HepG2 (cell line): ENCODE data around the gene ELK1. TPM values are rescaled to one million over a fixed set of nuclear protein-coding genes. Genes with fewer than 3 reads are reported as not detected.

Experiments
- ARID2 ChIP-seq: sonication (generic); formaldehyde crosslinking; IDR thresholded peaks from 2 replicates; pipeline ENCODE4 v1.8.1; 2022; ENCODE audit warnings: mild to moderate bottlenecking, missing genetic modification reagents, borderline replicate concordance
- CC2D1A ChIP-seq: sonication (generic); formaldehyde crosslinking; IDR thresholded peaks from 2 replicates; pipeline ENCODE4 v1.8.1; 2023; ENCODE audit warnings: mild to moderate bottlenecking, missing genetic modification reagents
- FLYWCH1 ChIP-seq: sonication (generic); formaldehyde crosslinking; IDR thresholded peaks from 2 replicates; pipeline ENCODE4 v1.8.1; 2023; ENCODE audit warnings: mild to moderate bottlenecking, missing genetic modification reagents
- FOXK1 ChIP-seq: sonication (generic); formaldehyde crosslinking; IDR thresholded peaks from 2 replicates; pipeline ENCODE4 v1.4.0; 2020; ENCODE audit warnings: low read depth, missing genetic modification reagents, borderline replicate concordance
- HES4 ChIP-seq: sonication (generic); formaldehyde crosslinking; IDR thresholded peaks from 2 replicates; pipeline ENCODE4 v1.9.0; 2021; ENCODE audit warnings: mild to moderate bottlenecking, missing genetic modification reagents, borderline replicate concordance
- HIVEP1 ChIP-seq: sonication (generic); formaldehyde crosslinking; IDR thresholded peaks from 2 replicates; pipeline ENCODE4 v1.4.0; 2020; ENCODE audit warnings: mild to moderate bottlenecking, missing genetic modification reagents
- KLF15 ChIP-seq: sonication (generic); formaldehyde crosslinking; IDR thresholded peaks from 2 replicates; pipeline ENCODE4 v1.8.1; 2023; ENCODE audit warnings: borderline replicate concordance, mild to moderate bottlenecking, inconsistent platforms, missing genetic modification reagents, mixed read lengths
- NR2F2 ChIP-seq: IDR thresholded peaks from 2 replicates; pipeline ENCODE4 v1.6.1; 2012; ENCODE audit warnings: low read depth, inconsistent platforms, borderline replicate concordance
- NRL ChIP-seq: sonication (generic); formaldehyde crosslinking; IDR thresholded peaks from 2 replicates; pipeline ENCODE4 v1.5.0; 2020; ENCODE audit warnings: missing genetic modification reagents, mild to moderate bottlenecking, moderate library complexity, borderline replicate concordance
- PAF1 ChIP-seq: IDR thresholded peaks from 2 replicates; pipeline ENCODE4 v1.6.1; 2016; ENCODE audit warnings: missing genetic modification reagents, missing compliant biosample characterization
- RAD21 ChIP-seq: fragments of 450-650 bp; formaldehyde crosslinking; IDR thresholded peaks from 2 replicates; pipeline ENCODE4 v1.5.0; 2020; ENCODE audit warnings: mild to moderate bottlenecking
- TCF12 ChIP-seq, 2 experiments: fragments of 450-650 bp in 1 of 2; sonication (generic) in 1 of 2; formaldehyde crosslinking in 1 of 2; IDR thresholded peaks; 2 replicates each; pipeline versions ENCODE4 v1.6.1 to v1.8.0; 2017 to 2022; ENCODE audit warnings: antibody characterized with exemption in 1 of 2, mild to moderate bottlenecking in 1 of 2, missing genetic modification reagents in 1 of 2, moderate library complexity in 1 of 2
- ZBTB8A ChIP-seq: sonication (generic); formaldehyde crosslinking; IDR thresholded peaks from 2 replicates; pipeline ENCODE4 v1.4.0; 2020; ENCODE audit warnings: mild to moderate bottlenecking, low read depth, missing genetic modification reagents, borderline replicate concordance
- ZNF232 ChIP-seq: sonication (generic); formaldehyde crosslinking; IDR thresholded peaks from 2 replicates; pipeline ENCODE4 v1.4.0; 2020; ENCODE audit warnings: missing genetic modification reagents, borderline replicate concordance
- ZNF24 ChIP-seq: fragments of 450-650 bp; IDR thresholded peaks from 2 replicates; pipeline ENCODE4 v1.6.1; 2017; ENCODE audit warnings: antibody characterized with exemption, mild to moderate bottlenecking
- ZNF256 ChIP-seq: sonication (generic); formaldehyde crosslinking; conservative IDR thresholded peaks from 2 replicates; pipeline ENCODE4 v1.4.0; 2020; ENCODE audit warnings: missing genetic modification reagents
- ZNF552 ChIP-seq: sonication (generic); formaldehyde crosslinking; IDR thresholded peaks from 2 replicates; pipeline ENCODE4 v1.9.0; 2022; ENCODE audit warnings: missing genetic modification reagents, mild to moderate bottlenecking, borderline replicate concordance
- ZNF607 ChIP-seq: sonication (generic); formaldehyde crosslinking; IDR thresholded peaks from 2 replicates; pipeline ENCODE4 v1.5.1; 2020; ENCODE audit warnings: missing genetic modification reagents, mild to moderate bottlenecking, borderline replicate concordance
- ZSCAN30 ChIP-seq: sonication (generic); formaldehyde crosslinking; IDR thresholded peaks from 2 replicates; pipeline ENCODE4 v1.5.0; 2020; ENCODE audit warnings: mild to moderate bottlenecking, missing genetic modification reagents
- polyA plus RNA-seq, 8 experiments: library from polyadenylated mRNA; depleted of rRNA in 3 of 8; stranded (reverse) in 7 of 8; unstranded in 1 of 8; fragments of >200 nt; fragmentation: Illumina TruSeq in 4 of 8; extraction: Trizol in 4 of 8; gene quantifications; 2 replicates each; pipeline versions ENCODE4 v1.2.1 to v1.2.3, GENCODE V29; 2011 to 2016; ENCODE audit warnings: low read depth in 4 of 8, missing spikeins in 1 of 8, mixed read lengths in 1 of 8; ENCODE audit not compliant: insufficient read depth in 1 of 8
- total RNA-seq, 5 experiments: library from RNA; depleted of rRNA; stranded (reverse); fragments of >200 nt; fragmentation: Illumina TruSeq; extraction: Trizol; gene quantifications; 2 replicates each; pipeline ENCODE4 v1.2.3, GENCODE V29; 2016; ENCODE audit warnings: low read depth in 1 of 5
- TF ChIP-seq, protein P1 (sequence below): sonication (generic); formaldehyde crosslinking; IDR thresholded peaks from 2 replicates; pipeline ENCODE4 v1.4.0; 2020; ENCODE audit warnings: mild to moderate bottlenecking, missing genetic modification reagents
- TF ChIP-seq, protein P2 (sequence below): IDR thresholded peaks from 2 replicates; pipeline ENCODE4 v1.6.1; 2016; ENCODE audit warnings: mild to moderate bottlenecking, missing biosample characterization, missing genetic modification reagents

The ELK1 gene
- total and polyA plus RNA-seq, 2 of the 13 experiments (the other 11 are each of a cell fraction or from before 2014, with no cell fraction given), result 4.3 to 7.2 TPM

- TF ChIP-seq NRL (CRISPR knock-in tag), result no peak
- 0 out of 2 replicates have a peak, but pooled peaks have one; percentile 44 for TF ChIP-seq ZNF232 (CRISPR knock-in tag)
- no peak for TF ChIP-seq FLYWCH1 (CRISPR knock-in tag)
- no peak for TF ChIP-seq CC2D1A
- TF ChIP-seq ZBTB8A (CRISPR knock-in tag), result no peak
- TF ChIP-seq ZNF607, result peak; percentile 77; the same call in 1 of the 2 replicates
- TF ChIP-seq, protein P1, sequence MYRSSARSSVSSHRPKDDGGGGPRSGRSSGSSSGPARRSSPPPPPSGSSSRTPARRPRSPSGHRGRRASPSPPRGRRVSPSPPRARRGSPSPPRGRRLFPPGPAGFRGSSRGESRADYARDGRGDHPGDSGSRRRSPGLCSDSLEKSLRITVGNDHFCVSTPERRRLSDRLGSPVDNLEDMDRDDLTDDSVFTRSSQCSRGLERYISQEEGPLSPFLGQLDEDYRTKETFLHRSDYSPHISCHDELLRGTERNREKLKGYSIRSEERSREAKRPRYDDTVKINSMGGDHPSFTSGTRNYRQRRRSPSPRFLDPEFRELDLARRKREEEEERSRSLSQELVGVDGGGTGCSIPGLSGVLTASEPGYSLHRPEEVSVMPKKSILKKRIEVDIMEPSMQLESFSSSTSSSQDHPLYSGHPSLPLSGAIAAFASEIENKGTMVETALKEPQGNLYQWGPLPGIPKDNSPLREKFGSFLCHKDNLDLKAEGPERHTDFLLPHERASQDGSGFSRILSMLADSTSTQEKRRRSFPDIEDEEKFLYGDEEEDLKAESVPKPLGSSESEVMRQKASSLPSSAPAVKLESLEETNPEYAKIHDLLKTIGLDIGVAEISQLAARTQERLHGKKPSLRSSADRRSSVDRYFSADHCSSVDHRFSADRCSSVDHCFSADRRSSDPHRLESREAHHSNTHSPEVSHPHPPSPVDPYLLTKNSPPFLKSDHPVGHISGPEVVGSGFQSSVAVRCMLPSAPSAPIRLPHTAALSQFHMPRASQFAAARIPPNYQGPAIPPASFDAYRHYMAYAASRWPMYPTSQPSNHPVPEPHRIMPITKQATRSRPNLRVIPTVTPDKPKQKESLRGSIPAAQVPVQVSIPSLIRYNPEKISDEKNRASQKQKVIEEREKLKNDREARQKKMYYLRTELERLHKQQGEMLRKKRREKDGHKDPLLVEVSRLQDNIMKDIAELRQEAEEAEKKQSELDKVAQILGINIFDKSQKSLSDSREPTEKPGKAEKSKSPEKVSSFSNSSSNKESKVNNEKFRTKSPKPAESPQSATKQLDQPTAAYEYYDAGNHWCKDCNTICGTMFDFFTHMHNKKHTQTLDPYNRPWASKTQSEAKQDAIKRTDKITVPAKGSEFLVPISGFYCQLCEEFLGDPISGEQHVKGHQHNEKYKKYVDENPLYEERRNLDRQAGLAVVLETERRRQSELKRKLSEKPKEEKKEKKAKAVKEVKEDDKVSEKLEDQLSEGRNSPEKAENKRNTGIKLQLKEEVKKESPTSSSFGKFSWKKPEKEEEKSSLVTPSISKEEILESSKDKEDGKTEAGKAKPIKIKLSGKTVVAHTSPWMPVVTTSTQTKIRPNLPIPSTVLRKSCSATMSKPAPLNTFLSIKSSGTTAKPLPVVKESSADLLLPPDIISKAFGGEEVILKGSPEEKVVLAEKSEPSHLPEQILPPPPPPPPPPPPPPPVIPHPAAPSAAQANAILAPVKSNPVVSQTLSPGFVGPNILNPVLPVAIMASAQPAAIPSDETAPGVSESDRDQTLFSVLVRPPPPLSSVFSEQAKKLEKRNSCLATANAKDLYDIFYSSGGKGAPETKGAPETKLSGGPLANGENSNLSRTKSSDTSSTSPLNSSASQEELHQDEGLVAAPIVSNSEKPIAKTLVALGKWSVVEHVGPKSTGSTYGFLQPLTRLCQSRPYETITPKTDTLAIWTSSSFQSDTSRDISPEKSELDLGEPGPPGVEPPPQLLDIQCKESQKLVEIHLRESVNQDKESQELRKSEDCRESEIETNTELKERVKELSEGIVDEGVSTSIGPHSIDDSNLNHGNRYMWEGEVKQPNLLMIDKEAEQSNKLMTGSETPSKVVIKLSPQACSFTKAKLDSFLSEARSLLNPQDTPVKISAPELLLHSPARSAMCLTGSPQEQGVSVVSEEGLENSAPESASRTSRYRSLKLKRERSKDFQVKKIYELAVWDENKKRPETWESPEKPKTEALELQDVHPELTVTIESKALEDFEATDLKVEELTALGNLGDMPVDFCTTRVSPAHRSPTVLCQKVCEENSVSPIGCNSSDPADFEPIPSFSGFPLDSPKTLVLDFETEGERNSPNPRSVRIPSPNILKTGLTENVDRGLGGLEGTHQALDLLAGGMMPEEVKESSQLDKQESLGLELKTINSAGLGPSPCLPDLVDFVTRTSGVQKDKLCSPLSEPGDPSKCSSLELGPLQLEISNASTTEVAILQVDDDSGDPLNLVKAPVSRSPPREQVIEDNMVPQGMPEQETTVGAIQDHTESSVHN (CRISPR knock-in tag), result no peak
- peak; percentile 78 for TF ChIP-seq HES4
- no peak for TF ChIP-seq KLF15 (CRISPR knock-in tag)
- no peak for TF ChIP-seq ZNF552
- TF ChIP-seq ZSCAN30 (CRISPR knock-in tag), result no peak
- 0 out of 2 replicates have a peak, but pooled peaks have one; percentile 34 for TF ChIP-seq ZNF256 (CRISPR knock-in tag)
- TF ChIP-seq TCF12 (IDR thresholded peaks at IDR 0.05), result no peak
- TF ChIP-seq TCF12 (CRISPR knock-in tag; IDR thresholded peaks at IDR 0.05), result no peak
- TF ChIP-seq PAF1, result no peak
- peak; percentile 41; the same call in 1 of the 2 replicates for TF ChIP-seq RAD21 (CRISPR knock-in tag)
- TF ChIP-seq FOXK1, result peak; percentile 42; the same call in 1 of the 2 replicates
- TF ChIP-seq HIVEP1 (CRISPR knock-in tag), result no peak
- no peak for TF ChIP-seq ZNF24
- TF ChIP-seq NR2F2, result no peak
- TF ChIP-seq ARID2 (CRISPR knock-in tag), result no peak
- TF ChIP-seq, protein P2, sequence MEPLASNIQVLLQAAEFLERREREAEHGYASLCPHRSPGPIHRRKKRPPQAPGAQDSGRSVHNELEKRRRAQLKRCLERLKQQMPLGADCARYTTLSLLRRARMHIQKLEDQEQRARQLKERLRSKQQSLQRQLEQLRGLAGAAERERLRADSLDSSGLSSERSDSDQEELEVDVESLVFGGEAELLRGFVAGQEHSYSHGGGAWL (CRISPR knock-in tag), result peak; percentile 72; the same call in 1 of the 2 replicates
Observed at GRCh38 chrX:47619486-47620302, 30.7 kb downstream of the ELK1 start, which contains the start of gene SYN1 (continued).
